GM13976 (cell line): ENCODE data around the gene MTHFR.

Experiments
- DNase-seq: peaks from one replicate; pipeline ENCODE4 v3.0.0; 2012; ENCODE audit warnings: low spot score
- in situ Hi-C: fragments of 300-500 bp; cut with MboI; formaldehyde crosslinking; loops from one replicate; pipeline ENCODE4 v1.12.0; 2022; ENCODE audit warnings: low sequenced_read_pairs, mixed read lengths, inconsistent platforms; ENCODE audit not compliant: unreplicated experiment
- TF ChIP-seq, protein P1 (sequence below): IDR thresholded peaks from 2 replicates; pipeline ENCODE4 v1.5.1; 2012; ENCODE audit warnings: borderline replicate concordance, mild to moderate bottlenecking; ENCODE audit not compliant: insufficient read depth; ENCODE audit errors: extremely low read depth, missing control alignments, control extremely low read depth

MTHFR gene

DNA sequence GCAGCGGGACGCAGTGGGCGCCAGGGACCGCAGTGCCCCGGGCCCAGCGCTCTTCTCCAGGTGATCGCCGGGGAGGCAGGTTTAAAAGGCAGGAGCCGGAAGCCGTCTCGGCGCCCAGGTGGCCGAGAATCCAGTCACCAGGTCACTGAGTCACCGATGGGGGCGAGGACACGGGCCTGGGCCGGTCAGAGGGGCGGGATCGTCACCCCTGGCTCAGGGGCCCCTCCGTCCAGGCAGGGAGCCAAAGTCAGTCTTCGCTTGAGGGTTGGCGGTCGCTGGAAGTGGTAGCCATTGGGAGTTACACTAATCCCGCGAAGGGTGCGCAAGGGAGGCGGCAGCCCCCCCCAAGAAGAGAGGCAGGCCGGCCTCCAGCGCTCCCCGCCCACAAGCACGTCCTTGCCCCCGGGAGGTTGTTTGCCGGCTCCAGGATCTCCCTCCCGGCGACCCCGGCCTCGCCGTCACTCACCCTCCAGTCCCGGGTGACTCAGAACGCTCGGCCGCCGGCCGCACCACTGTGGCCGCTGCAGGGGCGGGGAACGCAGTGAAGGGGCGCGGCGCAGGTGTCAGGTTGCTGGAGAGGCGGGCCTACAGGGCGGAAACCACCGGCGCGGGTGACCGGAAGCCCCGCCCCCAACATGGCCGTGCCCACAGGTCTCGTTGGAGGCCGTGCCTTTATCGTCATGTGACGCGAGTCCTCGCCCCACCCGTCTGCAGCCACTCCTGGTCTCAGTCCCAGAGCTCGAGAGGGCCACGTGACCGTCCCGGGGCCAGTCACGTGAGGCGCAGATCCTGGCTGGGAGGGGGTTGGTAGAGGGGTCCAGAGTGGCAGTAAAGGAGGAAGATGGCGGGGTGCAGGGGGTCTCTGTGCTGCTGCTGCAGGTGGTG lies at the start of gene MTHFR, which contains the start of gene CLCN6:
MTHFR (minus strand) TSS at position 543 of the 885 bp plus-strand sequence. CDS start 2,848 bp downstream, outside the sequence.
CLCN6 (plus strand) TSS at position 770 of the 885 bp plus-strand sequence; CDS start at position 842, 72 bp downstream.
- in situ Hi-C loops: no loop called here
- TF ChIP-seq, protein P1, sequence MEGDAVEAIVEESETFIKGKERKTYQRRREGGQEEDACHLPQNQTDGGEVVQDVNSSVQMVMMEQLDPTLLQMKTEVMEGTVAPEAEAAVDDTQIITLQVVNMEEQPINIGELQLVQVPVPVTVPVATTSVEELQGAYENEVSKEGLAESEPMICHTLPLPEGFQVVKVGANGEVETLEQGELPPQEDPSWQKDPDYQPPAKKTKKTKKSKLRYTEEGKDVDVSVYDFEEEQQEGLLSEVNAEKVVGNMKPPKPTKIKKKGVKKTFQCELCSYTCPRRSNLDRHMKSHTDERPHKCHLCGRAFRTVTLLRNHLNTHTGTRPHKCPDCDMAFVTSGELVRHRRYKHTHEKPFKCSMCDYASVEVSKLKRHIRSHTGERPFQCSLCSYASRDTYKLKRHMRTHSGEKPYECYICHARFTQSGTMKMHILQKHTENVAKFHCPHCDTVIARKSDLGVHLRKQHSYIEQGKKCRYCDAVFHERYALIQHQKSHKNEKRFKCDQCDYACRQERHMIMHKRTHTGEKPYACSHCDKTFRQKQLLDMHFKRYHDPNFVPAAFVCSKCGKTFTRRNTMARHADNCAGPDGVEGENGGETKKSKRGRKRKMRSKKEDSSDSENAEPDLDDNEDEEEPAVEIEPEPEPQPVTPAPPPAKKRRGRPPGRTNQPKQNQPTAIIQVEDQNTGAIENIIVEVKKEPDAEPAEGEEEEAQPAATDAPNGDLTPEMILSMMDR: no peak
- DNase-seq: peak; percentile 99

DNA sequence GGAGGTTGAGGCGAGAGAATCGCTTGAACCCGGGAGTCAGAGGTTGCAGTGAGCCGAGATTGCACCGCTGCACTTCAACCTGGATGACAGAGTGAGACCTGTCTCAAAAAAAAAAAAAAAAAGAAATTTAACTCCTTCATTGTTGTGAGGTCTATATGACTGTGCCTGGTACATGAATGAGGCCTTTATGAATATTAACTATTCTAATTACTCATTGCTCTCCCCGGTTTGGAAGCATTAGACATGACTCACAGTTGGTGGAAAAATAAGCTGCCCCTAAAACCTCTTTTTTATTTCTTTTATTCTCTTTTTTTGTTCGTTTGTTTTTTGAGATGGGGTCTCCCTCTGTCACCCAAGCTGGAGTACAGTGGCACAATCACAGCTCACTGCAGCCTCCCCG lies 49.7 kb upstream of the MTHFR start:
- in situ Hi-C loops: no loop called here

DNA sequence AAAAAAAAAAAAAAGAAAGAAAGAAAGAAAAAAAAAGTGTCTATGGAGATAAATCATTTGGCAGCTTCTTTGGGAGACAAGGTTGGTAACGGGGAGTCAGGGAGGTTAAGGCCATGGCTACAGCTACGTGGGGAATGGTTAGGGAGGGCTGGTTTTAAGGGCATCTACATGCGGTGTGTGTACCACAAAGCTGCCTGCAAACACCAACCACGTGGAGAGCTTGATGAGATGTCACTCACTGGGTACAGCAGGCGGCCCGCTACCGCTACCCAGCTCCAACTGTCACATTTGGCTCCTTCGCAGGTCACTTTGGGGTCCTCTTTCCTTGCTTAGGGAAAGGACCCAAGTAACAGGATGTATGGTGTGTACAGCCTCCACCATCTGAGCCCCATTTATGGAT lies 48.8 kb upstream of the MTHFR start:
- TF ChIP-seq, protein P1: no peak
- no peak for DNase-seq
- in situ Hi-C loops: no loop called here

More for the DNA sequence above, 49.7 kb upstream of the MTHFR start:
- TF ChIP-seq, protein P1: no peak
- DNase-seq: no peak

DNA sequence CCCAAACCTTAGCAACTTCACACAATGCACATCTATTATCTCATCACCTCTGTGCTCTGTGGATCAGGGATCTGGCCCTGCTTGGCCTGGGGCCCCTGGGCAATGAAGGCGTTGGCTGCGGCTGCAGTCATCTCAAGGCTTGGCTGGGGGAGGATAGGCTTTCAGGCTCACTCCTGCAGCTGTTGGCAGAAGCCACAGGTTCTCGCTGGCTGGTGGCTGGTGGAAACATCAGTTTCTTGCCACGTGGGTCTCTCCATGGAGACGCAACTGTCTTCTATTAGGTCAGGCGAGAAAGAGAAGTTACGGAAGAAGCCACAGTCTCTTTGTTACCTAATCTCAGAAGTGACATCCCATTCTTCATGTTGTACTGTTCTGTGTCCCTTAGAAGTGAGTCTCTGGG lies 45.4 kb upstream of the MTHFR start:
- in situ Hi-C loops: no loop called here
- DNase-seq: no peak

DNA sequence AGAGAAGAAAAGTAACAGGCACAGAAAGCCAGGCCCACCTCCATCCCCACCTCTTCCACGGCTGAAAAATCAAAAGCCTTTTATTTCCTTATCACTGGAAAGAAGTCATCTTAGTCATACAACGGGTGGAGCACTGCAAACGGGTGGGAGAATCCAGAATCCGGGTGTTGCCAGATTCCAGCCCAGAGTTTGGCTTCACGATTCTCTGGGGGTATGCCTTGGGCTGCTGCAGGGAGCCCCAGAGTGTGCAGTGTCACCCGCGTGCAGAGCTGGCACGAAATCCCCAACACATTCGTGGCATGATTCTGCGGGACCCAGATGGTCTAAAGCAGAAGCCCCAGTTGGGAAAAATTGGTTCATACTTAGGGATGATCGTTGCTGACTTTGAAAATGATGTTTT lies 44.4 kb upstream of the MTHFR start:
- TF ChIP-seq, protein P1: no peak
- no peak for DNase-seq
- in situ Hi-C loops: no loop called here

More for the DNA sequence above, 45.4 kb upstream of the MTHFR start:
- TF ChIP-seq, protein P1: no peak

DNA sequence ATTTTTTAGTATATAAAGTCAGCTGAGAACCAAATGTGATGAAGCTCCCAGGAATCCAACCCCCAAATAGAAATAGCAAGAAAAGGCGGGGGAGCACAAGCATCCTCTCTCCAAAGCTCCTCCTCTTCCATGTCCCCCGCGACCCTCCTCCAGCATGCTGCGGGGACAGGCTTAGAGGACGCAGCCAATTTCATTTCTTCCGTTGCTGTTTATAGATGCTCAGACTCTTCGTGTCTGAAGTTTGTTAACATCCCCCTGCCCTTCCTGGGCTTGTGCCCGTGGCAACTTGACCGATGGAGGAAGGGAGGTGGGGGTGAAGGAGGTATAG lies 42.6 kb upstream of the MTHFR start:
- DNase-seq: no peak
- in situ Hi-C loops: loop anchor here (10.0 kb wide), 1 partner anchor 56 kb away; no protein-coding TSS in a partner anchor
- TF ChIP-seq, protein P1: no peak
